ENCODE results near the gene HIPK2. TPM values are rescaled to one million over a fixed set of nuclear protein-coding genes. Genes with fewer than 3 reads are reported as not detected.
A peak's percentile ranks its signal among the peaks of the same experiment; 100 is the strongest.

The HIPK2 gene
- total RNA-seq, 1 donor from 2014 or later, result 47.2 TPM

GRCh38 chr7:139635526-139636302, 142.1 kb downstream of the HIPK2 start:
- H3K4me1 Mint-ChIP-seq (ENCODE audit: unreplicated experiment), result no peaks in the 10 kb centered on the region
- no peaks in the 10 kb centered on the region for H3K9me3 Mint-ChIP-seq (ENCODE audit: unreplicated experiment)
- H3K27me3 Mint-ChIP-seq (ENCODE audit: unreplicated experiment), result peaks cover 4% of the 10 kb centered on the region
- H3K4me3 Mint-ChIP-seq (ENCODE audit: unreplicated experiment), result peak overlapping the region; percentile 20
- H3K27ac Mint-ChIP-seq (ENCODE audit: unreplicated experiment), result peak overlapping the region; percentile 10
- DNase-seq (ENCODE audit: low spot score), result no peak
- peaks cover 34% of the 10 kb centered on the region for H3K36me3 Mint-ChIP-seq (ENCODE audit: low read depth, unreplicated experiment)
- TF ChIP-seq CTCF (IDR thresholded peaks at IDR 0.05; ENCODE audit: unreplicated experiment), result no peak

- no peak for DNase-seq (ENCODE audit: low spot score)
- Mint-ChIP-seq H3K27ac (ENCODE audit: unreplicated experiment) (no peak overlapping the region), H3K9me3 (ENCODE audit: unreplicated experiment) (no peaks in the 10 kb centered on the region), H3K36me3 (ENCODE audit: low read depth, unreplicated experiment) (peaks cover 40% of the 10 kb centered on the region), H3K4me1 (ENCODE audit: unreplicated experiment) (no peaks in the 10 kb centered on the region), H3K4me3 (ENCODE audit: unreplicated experiment) (no peak overlapping the region), H3K27me3 (ENCODE audit: unreplicated experiment) (peaks cover 3% of the 10 kb centered on the region)
- TF ChIP-seq CTCF (IDR thresholded peaks at IDR 0.05; ENCODE audit: unreplicated experiment), result no peak
Observed at GRCh38 chr7:139634087-139634486, 143.7 kb downstream of the HIPK2 start.

GRCh38 chr7:139631520-139632031, 146.2 kb downstream of the HIPK2 start:
- H3K36me3 Mint-ChIP-seq (ENCODE audit: low read depth, unreplicated experiment), result peaks cover 41% of the 10 kb centered on the region
- H3K27me3 Mint-ChIP-seq (ENCODE audit: unreplicated experiment), result peaks cover 3% of the 10 kb centered on the region
- DNase-seq (ENCODE audit: low spot score), result no peak
- H3K4me3 Mint-ChIP-seq (ENCODE audit: unreplicated experiment), result no peak overlapping the region
- no peak overlapping the region for H3K27ac Mint-ChIP-seq (ENCODE audit: unreplicated experiment)
- TF ChIP-seq CTCF (IDR thresholded peaks at IDR 0.05; ENCODE audit: unreplicated experiment), result no peak
- H3K9me3 Mint-ChIP-seq (ENCODE audit: unreplicated experiment), result no peaks in the 10 kb centered on the region
- H3K4me1 Mint-ChIP-seq (ENCODE audit: unreplicated experiment), result peaks cover 16% of the 10 kb centered on the region

- DNase-seq (ENCODE audit: low spot score), result no peak
- peaks cover 40% of the 10 kb centered on the region for H3K36me3 Mint-ChIP-seq (ENCODE audit: low read depth, unreplicated experiment)
- no peak overlapping the region for H3K27ac Mint-ChIP-seq (ENCODE audit: unreplicated experiment)
- H3K9me3 Mint-ChIP-seq (ENCODE audit: unreplicated experiment), result no peaks in the 10 kb centered on the region
- H3K4me1 Mint-ChIP-seq (ENCODE audit: unreplicated experiment), result peaks cover 23% of the 10 kb centered on the region
- TF ChIP-seq CTCF (IDR thresholded peaks at IDR 0.05; ENCODE audit: unreplicated experiment), result no peak
- peaks cover 3% of the 10 kb centered on the region for H3K27me3 Mint-ChIP-seq (ENCODE audit: unreplicated experiment)
- H3K4me3 Mint-ChIP-seq (ENCODE audit: unreplicated experiment), result no peak overlapping the region
Observed at GRCh38 chr7:139630643-139631519, 146.9 kb downstream of the HIPK2 start.

All from endothelial cell (in vitro differentiated cells).